NT2/D1 (cell line): ENCODE results near the gene DICER1.

Source experiments
- DNase-seq: peaks from one replicate; pipeline ENCODE4 v3.0.0-alpha.2; 2011; ENCODE audit warnings: low read depth, low spot score
- H3K27me3 ChIP-seq: 2 replicates; pipeline ENCODE4 v1.6.0; 2011; ENCODE audit warnings: mild to moderate bottlenecking; ENCODE audit not compliant: insufficient read length, insufficient read depth
- H3K36me3 ChIP-seq: 2 replicates; pipeline ENCODE4 v1.6.1; 2011; ENCODE audit warnings: mild to moderate bottlenecking, low read length, mixed read lengths; ENCODE audit not compliant: insufficient read depth, insufficient read length
- H3K4me1 ChIP-seq: 2 replicates; pipeline ENCODE4 v1.5.1; 2011; ENCODE audit not compliant: insufficient read depth, insufficient read length
- H3K4me3 ChIP-seq: 2 replicates; pipeline ENCODE4 v1.5.1; 2011; ENCODE audit warnings: low read depth; ENCODE audit not compliant: insufficient read length
- H3K9ac ChIP-seq: 2 replicates; pipeline ENCODE4 v1.6.0; 2011; ENCODE audit warnings: low read depth; ENCODE audit not compliant: insufficient read length
- H3K9me3 ChIP-seq: 2 replicates; pipeline ENCODE4 v1.5.1; 2011; ENCODE audit warnings: mild to moderate bottlenecking, low read length; ENCODE audit not compliant: insufficient read depth
- SUZ12 ChIP-seq: IDR thresholded peaks from 2 replicates; pipeline ENCODE4 v1.6.1; 2011; ENCODE audit not compliant: insufficient read length, insufficient read depth; ENCODE audit errors: extremely low read depth
- YY1 ChIP-seq: IDR thresholded peaks from 2 replicates; pipeline ENCODE4 v1.6.1; 2011; ENCODE audit not compliant: insufficient read length, insufficient read depth
- ZNF274 ChIP-seq: IDR thresholded peaks from 2 replicates; pipeline ENCODE4 v1.6.1; 2011; ENCODE audit warnings: mild to moderate bottlenecking, low read depth, low read length

Gene DICER1

GRCh38 chr14:95062220-95062619 lies 95.1 kb downstream of the DICER1 start:
- no peaks in the 10 kb centered on the region for H3K27me3 ChIP-seq
- no peak overlapping the region for H3K4me3 ChIP-seq
- H3K9ac ChIP-seq = no peak overlapping the region
- no peaks in the 10 kb centered on the region for H3K36me3 ChIP-seq
- no peaks in the 10 kb centered on the region for H3K4me1 ChIP-seq
- no peaks in the 10 kb centered on the region for H3K9me3 ChIP-seq
- no peak for DNase-seq
- TF ChIP-seq ZNF274 (no peak), SUZ12 (no peak), YY1 (no peak)

DNA sequence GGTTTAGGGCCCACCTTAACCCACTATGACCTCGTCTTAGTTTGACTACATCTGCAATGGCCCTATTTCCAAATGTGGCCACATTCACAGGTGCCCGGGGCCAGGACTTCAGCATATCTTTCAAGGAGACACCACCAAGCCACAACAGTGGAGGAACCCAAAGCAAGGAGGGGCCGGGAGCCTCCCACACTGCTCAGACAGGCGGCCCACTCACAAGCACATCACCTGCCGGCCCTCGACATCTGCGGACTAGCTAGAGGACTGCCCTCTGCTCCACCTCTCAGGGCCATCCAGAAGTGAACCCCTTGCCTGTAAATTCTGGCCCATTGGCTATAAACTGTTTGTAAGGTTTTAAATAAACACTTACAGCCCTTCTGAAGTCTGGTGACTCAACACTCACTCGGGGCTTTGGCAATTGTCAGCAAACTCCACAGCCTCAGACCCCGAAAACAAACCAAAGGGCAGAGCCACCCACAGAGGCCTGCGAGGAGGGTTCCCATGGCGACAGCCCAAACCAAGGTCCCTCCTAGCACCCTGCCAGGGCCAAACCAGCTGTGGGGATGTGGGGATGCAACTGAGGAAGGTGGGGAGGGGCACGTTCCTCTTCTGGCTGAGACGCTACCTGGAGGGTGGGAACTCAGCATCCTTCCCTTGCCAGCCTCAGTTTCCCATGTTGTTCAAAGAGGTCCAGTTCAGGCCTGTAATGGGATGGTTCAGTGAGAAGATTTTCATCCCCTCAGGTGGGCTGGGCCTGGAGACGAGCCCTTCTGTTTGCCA lies 95.8 kb downstream of the DICER1 start:
- H3K9me3 ChIP-seq = no peaks in the 10 kb centered on the region
- H3K4me3 ChIP-seq = no peak overlapping the region
- DNase-seq = no peak
- no peak for TF ChIP-seq ZNF274
- TF ChIP-seq SUZ12 = no peak
- TF ChIP-seq YY1 = no peak
- no peaks in the 10 kb centered on the region for H3K36me3 ChIP-seq
- no peak overlapping the region for H3K9ac ChIP-seq
- no peaks in the 10 kb centered on the region for H3K4me1 ChIP-seq
- H3K27me3 ChIP-seq = no peaks in the 10 kb centered on the region

GRCh38 chr14:95059126-95059525 lies 98.2 kb downstream of the DICER1 start:
- no peaks in the 10 kb centered on the region for H3K4me1 ChIP-seq
- H3K9ac ChIP-seq = no peak overlapping the region
- H3K27me3 ChIP-seq = no peaks in the 10 kb centered on the region
- H3K36me3 ChIP-seq = no peaks in the 10 kb centered on the region
- no peaks in the 10 kb centered on the region for H3K9me3 ChIP-seq
- no peak overlapping the region for H3K4me3 ChIP-seq
- no peak for TF ChIP-seq YY1
- TF ChIP-seq ZNF274 = no peak
- TF ChIP-seq SUZ12 = no peak
- DNase-seq = no peak

GRCh38 chr14:95058491-95058890 lies 98.8 kb downstream of the DICER1 start:
- no peak for TF ChIP-seq ZNF274
- TF ChIP-seq YY1 = no peak
- no peak for TF ChIP-seq SUZ12
- Histone ChIP-seq H3K27me3 (no peaks in the 10 kb centered on the region), H3K4me1 (no peaks in the 10 kb centered on the region), H3K36me3 (no peaks in the 10 kb centered on the region), H3K9ac (no peak overlapping the region), H3K4me3 (no peak overlapping the region), H3K9me3 (no peaks in the 10 kb centered on the region)
- DNase-seq = no peak

DNA sequence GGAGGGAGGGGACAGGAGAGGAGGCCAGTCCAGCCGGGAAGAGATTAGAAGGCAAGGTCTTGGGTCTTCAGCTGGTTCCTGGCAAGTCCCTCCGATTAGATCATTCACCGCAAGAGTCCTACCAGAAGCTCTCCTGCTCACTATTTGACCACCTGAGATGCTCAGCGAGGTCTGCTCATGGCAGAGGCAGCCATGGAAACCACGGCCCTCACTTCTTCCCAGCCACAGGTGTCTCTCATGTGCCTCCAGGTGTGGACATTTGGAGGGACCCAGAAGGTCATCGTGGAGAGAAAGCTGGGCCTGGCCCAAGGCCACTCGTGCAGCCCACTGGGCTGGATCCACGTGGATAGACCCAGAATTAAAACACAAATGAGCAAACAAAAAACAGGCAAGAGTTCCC lies 99.5 kb downstream of the DICER1 start:
- Histone ChIP-seq H3K9ac (no peak overlapping the region), H3K9me3 (no peaks in the 10 kb centered on the region), H3K4me1 (no peaks in the 10 kb centered on the region), H3K36me3 (no peaks in the 10 kb centered on the region), H3K4me3 (no peak overlapping the region), H3K27me3 (no peaks in the 10 kb centered on the region)
- no peak for DNase-seq
- no peak for TF ChIP-seq SUZ12
- no peak for TF ChIP-seq ZNF274
- TF ChIP-seq YY1 = no peak

DNA sequence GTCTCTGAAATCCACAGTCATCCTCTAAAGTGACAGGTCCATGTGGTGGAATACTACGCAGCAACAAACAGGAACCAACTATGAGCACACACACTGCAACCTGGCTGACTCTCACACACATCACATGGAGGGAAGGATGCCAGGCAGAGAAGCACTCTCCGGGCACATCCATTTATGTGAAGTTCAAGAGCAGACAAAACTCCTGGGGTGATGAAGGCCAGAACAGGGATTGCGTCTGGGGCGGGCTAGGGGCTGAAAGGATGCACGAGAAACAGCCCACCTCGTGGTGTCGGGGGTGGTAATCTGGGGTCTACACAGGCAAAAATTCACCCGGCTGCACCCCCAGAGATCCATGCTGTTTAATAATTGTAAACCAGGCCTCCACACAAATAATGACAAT lies 100.2 kb downstream of the DICER1 start:
- no peak for DNase-seq
- no peaks in the 10 kb centered on the region for H3K27me3 ChIP-seq
- TF ChIP-seq SUZ12 = no peak
- TF ChIP-seq ZNF274 = no peak
- TF ChIP-seq YY1 = no peak
- no peak overlapping the region for H3K4me3 ChIP-seq
- H3K4me1 ChIP-seq = peaks cover 3% of the 10 kb centered on the region
- no peaks in the 10 kb centered on the region for H3K9me3 ChIP-seq
- H3K9ac ChIP-seq = no peak overlapping the region
- no peaks in the 10 kb centered on the region for H3K36me3 ChIP-seq

DNA sequence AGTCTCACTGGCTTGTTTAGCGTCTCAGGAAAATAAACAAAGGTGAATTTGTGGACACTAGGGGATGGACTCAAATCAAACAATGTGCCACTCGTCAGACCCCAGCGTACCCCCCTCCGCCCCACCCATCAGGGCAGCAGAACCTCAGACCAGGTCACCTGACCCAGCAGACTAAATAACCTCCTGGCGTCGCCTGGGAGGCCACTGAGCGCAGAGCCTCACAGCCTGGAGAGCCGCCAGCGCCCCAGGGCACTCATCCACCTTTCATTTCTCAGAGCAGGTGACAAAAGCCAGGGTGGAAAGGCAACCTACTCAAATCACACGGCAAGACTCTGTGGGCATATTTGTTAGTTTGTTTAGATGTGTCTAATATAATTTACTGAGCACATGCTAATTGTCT lies 100.9 kb downstream of the DICER1 start:
- Histone ChIP-seq H3K4me1 (peaks cover 3% of the 10 kb centered on the region), H3K4me3 (no peak overlapping the region), H3K9ac (no peak overlapping the region), H3K27me3 (no peaks in the 10 kb centered on the region), H3K9me3 (no peaks in the 10 kb centered on the region), H3K36me3 (no peaks in the 10 kb centered on the region)
- TF ChIP-seq YY1 = no peak
- TF ChIP-seq SUZ12 = no peak
- no peak for TF ChIP-seq ZNF274
- no peak for DNase-seq

DNA sequence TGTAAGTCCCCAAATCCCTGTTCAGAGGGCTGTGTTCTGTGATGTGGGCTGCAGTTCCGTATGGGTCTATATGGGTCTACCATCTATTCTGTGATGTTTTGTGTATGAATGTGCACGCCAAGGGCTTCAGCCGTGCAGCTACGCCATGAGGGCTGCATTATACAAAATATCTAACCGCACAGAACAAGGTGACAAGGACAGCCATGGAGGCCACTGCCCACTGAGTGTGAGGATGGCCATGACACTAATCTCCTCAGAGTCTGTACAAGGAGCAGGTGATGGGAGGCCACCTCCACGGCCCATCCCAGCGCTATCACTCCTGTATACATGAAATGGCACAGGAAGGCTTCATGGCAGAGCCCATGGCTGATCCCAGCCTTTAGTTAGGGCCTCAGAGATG lies 102.0 kb downstream of the DICER1 start:
- Histone ChIP-seq H3K4me3 (no peak overlapping the region), H3K9me3 (no peaks in the 10 kb centered on the region), H3K27me3 (peaks cover 6% of the 10 kb centered on the region), H3K36me3 (no peaks in the 10 kb centered on the region), H3K4me1 (peaks cover 3% of the 10 kb centered on the region), H3K9ac (no peak overlapping the region)
- DNase-seq = no peak
- TF ChIP-seq SUZ12 (no peak), ZNF274 (no peak), YY1 (no peak)
